Measurements from ENCODE around the gene C5orf47. TPM values are rescaled to one million over a fixed set of nuclear protein-coding genes. Genes with fewer than 3 reads are reported as not detected.
A peak's percentile ranks its signal among the peaks of the same experiment; 100 is the strongest.

C5orf47 gene
- total and polyA plus RNA-seq, 2 donors (not counting 1 experiment from before 2014, with no cell fraction given), result not detected

DNA sequence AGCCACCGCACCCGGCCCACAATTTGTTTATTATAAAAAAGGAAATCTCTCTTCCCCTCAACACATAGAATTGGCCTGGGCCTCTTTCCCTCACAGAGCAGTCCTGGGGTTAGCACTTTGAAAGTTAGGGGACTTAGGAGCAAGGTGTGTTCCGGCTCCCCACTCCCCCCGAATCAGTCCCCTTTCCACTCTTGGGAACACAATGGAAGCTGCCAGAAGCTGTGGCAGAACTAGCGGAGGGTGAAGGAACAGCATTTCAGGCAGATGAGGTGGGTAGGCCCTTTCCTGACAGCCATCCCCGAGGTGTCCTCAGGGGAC is 16.4 kb upstream of the C5orf47 start:
- peak overlapping the region in 1 of 5 experiments; percentile 43 for H3K4me3 ChIP-seq (ENCODE audit: control extremely low read depth in 1 of 5, extremely low read depth in 1 of 5, insufficient read depth in 1 of 5, low read depth in 2 of 5, low read length in 4 of 5)
- H3K27ac ChIP-seq (ENCODE audit: low read length in 2 of 2), result no peak overlapping the region
- DNase-seq (no peak), ATAC-seq (ENCODE audit: low read depth) (no peak)
- H3K27me3 ChIP-seq (replicated peaks in 1 of 4; ENCODE audit: control extremely low read depth in 1 of 4, control insufficient read depth in 3 of 4, insufficient read depth in 4 of 4, low read length in 3 of 4), result peaks cover 0 to 7% (median 3%) of the 10 kb centered on the region in 4 experiments
- 60% methylated on average over 2 of the region's 6 CpGs for WGBS (ENCODE audit: insufficient coverage)
- peaks cover 0 to 5% (median 0%) of the 10 kb centered on the region in 3 donors for H3K9me3 ChIP-seq (ENCODE audit: control extremely low read depth in 1 of 3, control insufficient read depth in 2 of 3, insufficient read depth in 1 of 3, low read length in 2 of 3)
- Mint-ChIP-seq H3K27ac (no peak overlapping the region), H3K9me3 (ENCODE audit: insufficient read depth) (no peaks in the 10 kb centered on the region), H3K4me3 (peak overlapping the region; percentile 85), H3K27me3 (peaks cover 22% of the 10 kb centered on the region), H3K4me1 (peaks cover 11% of the 10 kb centered on the region)
- H4K20me1 ChIP-seq (ENCODE audit: control insufficient read depth, insufficient read depth, low read length, poor library complexity, severe bottlenecking), result no peaks in the 10 kb centered on the region
- CTCF ChIA-PET, result interaction anchor here (0.6 to 6.0 kb wide), 27 partner anchors 9 to 678 kb away, joined by 3 to 201 read pairs (median 4); partner anchors contain the start of gene BOD1
- H3K79me2 ChIP-seq (ENCODE audit: control insufficient read depth, insufficient read depth, low read length), result no peaks in the 10 kb centered on the region
- POLR2A ChIA-PET, result no interaction called here
- H3K4me2 ChIP-seq (replicated peaks; ENCODE audit: low read depth, low read length, poor library complexity, severe bottlenecking), result peak overlapping the region; percentile 81
- TF ChIP-seq, protein P1, sequence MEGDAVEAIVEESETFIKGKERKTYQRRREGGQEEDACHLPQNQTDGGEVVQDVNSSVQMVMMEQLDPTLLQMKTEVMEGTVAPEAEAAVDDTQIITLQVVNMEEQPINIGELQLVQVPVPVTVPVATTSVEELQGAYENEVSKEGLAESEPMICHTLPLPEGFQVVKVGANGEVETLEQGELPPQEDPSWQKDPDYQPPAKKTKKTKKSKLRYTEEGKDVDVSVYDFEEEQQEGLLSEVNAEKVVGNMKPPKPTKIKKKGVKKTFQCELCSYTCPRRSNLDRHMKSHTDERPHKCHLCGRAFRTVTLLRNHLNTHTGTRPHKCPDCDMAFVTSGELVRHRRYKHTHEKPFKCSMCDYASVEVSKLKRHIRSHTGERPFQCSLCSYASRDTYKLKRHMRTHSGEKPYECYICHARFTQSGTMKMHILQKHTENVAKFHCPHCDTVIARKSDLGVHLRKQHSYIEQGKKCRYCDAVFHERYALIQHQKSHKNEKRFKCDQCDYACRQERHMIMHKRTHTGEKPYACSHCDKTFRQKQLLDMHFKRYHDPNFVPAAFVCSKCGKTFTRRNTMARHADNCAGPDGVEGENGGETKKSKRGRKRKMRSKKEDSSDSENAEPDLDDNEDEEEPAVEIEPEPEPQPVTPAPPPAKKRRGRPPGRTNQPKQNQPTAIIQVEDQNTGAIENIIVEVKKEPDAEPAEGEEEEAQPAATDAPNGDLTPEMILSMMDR (IDR thresholded peaks at IDR 0.05), result no peak
- TF ChIP-seq EZH2 (IDR thresholded peaks at IDR 0.05; ENCODE audit: borderline replicate concordance, insufficient read depth, low read depth, low read length, poor library complexity, severe bottlenecking), result no peak
- intact Hi-C loops (cut with micrococcal nuclease), result loop anchor here (5.0 kb wide), 1 partner anchor 55 kb away; no protein-coding TSS in a partner anchor
- H3K36me3 ChIP-seq (replicated peaks in 1 of 2; ENCODE audit: control extremely low read depth in 1 of 2, control insufficient read depth in 1 of 2, extremely low read depth in 1 of 2, insufficient read depth in 2 of 2, low read length in 1 of 2), result no peaks in the 10 kb centered on the region
- H3K9ac ChIP-seq (ENCODE audit: low read length), result peak overlapping the region; percentile 57
- peaks cover 13 to 14% of the 10 kb centered on the region in 2 donors for H3K4me1 ChIP-seq (ENCODE audit: control insufficient read depth in 2 of 2, insufficient read depth in 2 of 2, low read length in 2 of 2)
- peak overlapping the region; percentile 87 for H2AFZ ChIP-seq (ENCODE audit: insufficient read depth, low read depth, low read length, poor library complexity, severe bottlenecking)

DNA sequence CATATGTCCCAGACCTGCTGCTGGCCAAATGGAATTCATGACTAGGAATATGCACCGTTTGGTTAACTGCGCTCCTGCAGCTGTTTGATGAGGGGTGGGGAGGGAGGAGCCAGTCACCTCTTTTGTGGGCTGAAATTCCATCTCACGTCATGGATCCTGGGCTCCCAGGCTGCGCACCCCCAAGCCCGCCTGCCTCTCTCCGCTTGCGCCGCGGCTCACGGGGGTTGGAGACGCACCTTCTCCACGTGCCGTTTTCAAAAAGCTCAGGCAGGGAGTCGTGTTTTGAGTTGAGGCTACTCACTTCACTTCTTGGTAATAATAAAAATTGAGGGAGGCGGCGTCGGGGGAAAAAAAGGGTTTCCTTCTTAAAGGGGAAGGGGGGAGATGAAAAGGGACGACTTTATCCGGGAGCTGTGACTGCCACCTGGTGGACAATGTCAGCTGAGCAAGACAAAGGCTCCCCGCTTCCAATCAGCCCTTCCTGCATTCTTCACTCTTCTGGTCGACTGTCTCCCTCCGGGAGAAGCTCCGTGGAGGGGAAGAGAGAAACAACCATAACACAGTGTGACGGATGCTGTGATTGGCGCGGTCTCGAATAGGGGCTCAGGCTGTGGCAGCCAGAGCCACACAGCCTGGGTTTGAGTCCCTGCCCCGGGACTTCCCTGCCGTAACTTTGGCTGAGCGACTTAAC is 15.9 kb upstream of the C5orf47 start:
- no peaks in the 10 kb centered on the region for H3K36me3 ChIP-seq (replicated peaks in 1 of 2; ENCODE audit: control extremely low read depth in 1 of 2, control insufficient read depth in 1 of 2, extremely low read depth in 1 of 2, insufficient read depth in 2 of 2, low read length in 1 of 2)
- CTCF ChIA-PET, result interaction anchor here (0.8 to 6.0 kb wide), 30 partner anchors 8 to 678 kb away, joined by 3 to 201 read pairs (median 4); partner anchors contain the start of gene BOD1
- WGBS (ENCODE audit: insufficient coverage), result 10% methylated on average over 23 of the region's 30 CpGs
- H3K9me3 ChIP-seq (ENCODE audit: control extremely low read depth in 1 of 3, control insufficient read depth in 2 of 3, insufficient read depth in 1 of 3, low read length in 2 of 3), result peaks cover 0 to 5% (median 0%) of the 10 kb centered on the region in 3 donors
- POLR2A ChIA-PET, result interaction anchor here (0.7 kb wide), 1 partner anchor 357 kb away, joined by 3 read pairs; no protein-coding TSS in a partner anchor
- DNase-seq (peak; percentile 87), ATAC-seq (ENCODE audit: low read depth) (peak; percentile 85)
- Mint-ChIP-seq H3K4me3 (peak overlapping the region; percentile 85), H3K9me3 (ENCODE audit: insufficient read depth) (no peaks in the 10 kb centered on the region), H3K4me1 (peaks cover 11% of the 10 kb centered on the region), H3K27me3 (peaks cover 27% of the 10 kb centered on the region), H3K27ac (no peak overlapping the region)
- H4K20me1 ChIP-seq (ENCODE audit: control insufficient read depth, insufficient read depth, low read length, poor library complexity, severe bottlenecking), result no peaks in the 10 kb centered on the region
- no peak overlapping the region for H3K27ac ChIP-seq (ENCODE audit: low read length in 2 of 2)
- intact Hi-C loops (cut with micrococcal nuclease), result loop anchor here (1.0 to 5.0 kb wide), 4 partner anchors 56 to 354 kb away; no protein-coding TSS in a partner anchor
- peaks cover 13 to 14% of the 10 kb centered on the region in 2 donors for H3K4me1 ChIP-seq (ENCODE audit: control insufficient read depth in 2 of 2, insufficient read depth in 2 of 2, low read length in 2 of 2)
- TF ChIP-seq, protein P1 (IDR thresholded peaks at IDR 0.05), result peak; percentile 87
- TF ChIP-seq EZH2 (IDR thresholded peaks at IDR 0.05; ENCODE audit: borderline replicate concordance, insufficient read depth, low read depth, low read length, poor library complexity, severe bottlenecking), result no peak
- H2AFZ ChIP-seq (ENCODE audit: insufficient read depth, low read depth, low read length, poor library complexity, severe bottlenecking), result peak overlapping the region; percentile 87
- H3K27me3 ChIP-seq (replicated peaks in 1 of 4; ENCODE audit: control extremely low read depth in 1 of 4, control insufficient read depth in 3 of 4, insufficient read depth in 4 of 4, low read length in 3 of 4), result peaks cover 0 to 7% (median 3%) of the 10 kb centered on the region in 4 experiments
- peak overlapping the region; percentile 81 for H3K4me2 ChIP-seq (replicated peaks; ENCODE audit: low read depth, low read length, poor library complexity, severe bottlenecking)
- peak overlapping the region in 4 of 5 experiments; percentile 14 to 50 (median 40) for H3K4me3 ChIP-seq (ENCODE audit: control extremely low read depth in 1 of 5, extremely low read depth in 1 of 5, insufficient read depth in 1 of 5, low read depth in 2 of 5, low read length in 4 of 5)
- no peaks in the 10 kb centered on the region for H3K79me2 ChIP-seq (ENCODE audit: control insufficient read depth, insufficient read depth, low read length)
- H3K9ac ChIP-seq (ENCODE audit: low read length), result peak overlapping the region; percentile 57
